Measurements from ENCODE around the gene KRT77.

- no peak for TF ChIP-seq SMC3 (IDR thresholded peaks at IDR 0.05; ENCODE audit: borderline replicate concordance, low read length)
- no peak for TF ChIP-seq CEBPB (IDR thresholded peaks at IDR 0.05; ENCODE audit: borderline replicate concordance in 1 of 2, low read depth in 2 of 2, low read length in 2 of 2)
- TF ChIP-seq TARDBP (IDR thresholded peaks at IDR 0.05; ENCODE audit: borderline replicate concordance) = no peak
- no peak for TF ChIP-seq SIN3A (IDR thresholded peaks at IDR 0.05; ENCODE audit: low read depth, low read length)
- no peak for TF ChIP-seq CBX3 (IDR thresholded peaks at IDR 0.05; ENCODE audit: borderline replicate concordance, low read depth)
- no peak for TF ChIP-seq CHD4 (IDR thresholded peaks at IDR 0.05)
- TF ChIP-seq CTCF (IDR thresholded peaks at IDR 0.05 in 2 of 3, conservative IDR thresholded peaks at IDR 0.05 in 1 of 3; ENCODE audit: control insufficient read depth in 2 of 3, extremely low read depth in 1 of 3, insufficient read depth in 1 of 3, low read depth in 3 of 3, low read length in 3 of 3) = no peak
- no peak for TF ChIP-seq SRF (IDR thresholded peaks at IDR 0.05; ENCODE audit: low read depth in 2 of 2, low read length in 2 of 2)
Observed at GRCh38 chr12:52697058-52697582, 6.2 kb downstream of the KRT77 start.

All from GM12878 (cell line).